Stimulated activated CD4-positive, alpha-beta T cell treated with anti-CD3 and anti-CD28 coated beads, TNF-alpha, amount 100 ng/mL, for 4 hours (primary cell): Measurements from ENCODE around the gene NUP50.
"Not testable (repeated sequence)": the region's sequence is repeated elsewhere in the genome, so short reads cannot be mapped to it uniquely, and the experiment has no call there.

Source experiments
- DNase-seq, 3 experiments: peaks; one replicate each; pipeline ENCODE4 v3.0.0-alpha.2; 2020; ENCODE audit warnings: low read depth in 3 of 3

NUP50 gene

DNA sequence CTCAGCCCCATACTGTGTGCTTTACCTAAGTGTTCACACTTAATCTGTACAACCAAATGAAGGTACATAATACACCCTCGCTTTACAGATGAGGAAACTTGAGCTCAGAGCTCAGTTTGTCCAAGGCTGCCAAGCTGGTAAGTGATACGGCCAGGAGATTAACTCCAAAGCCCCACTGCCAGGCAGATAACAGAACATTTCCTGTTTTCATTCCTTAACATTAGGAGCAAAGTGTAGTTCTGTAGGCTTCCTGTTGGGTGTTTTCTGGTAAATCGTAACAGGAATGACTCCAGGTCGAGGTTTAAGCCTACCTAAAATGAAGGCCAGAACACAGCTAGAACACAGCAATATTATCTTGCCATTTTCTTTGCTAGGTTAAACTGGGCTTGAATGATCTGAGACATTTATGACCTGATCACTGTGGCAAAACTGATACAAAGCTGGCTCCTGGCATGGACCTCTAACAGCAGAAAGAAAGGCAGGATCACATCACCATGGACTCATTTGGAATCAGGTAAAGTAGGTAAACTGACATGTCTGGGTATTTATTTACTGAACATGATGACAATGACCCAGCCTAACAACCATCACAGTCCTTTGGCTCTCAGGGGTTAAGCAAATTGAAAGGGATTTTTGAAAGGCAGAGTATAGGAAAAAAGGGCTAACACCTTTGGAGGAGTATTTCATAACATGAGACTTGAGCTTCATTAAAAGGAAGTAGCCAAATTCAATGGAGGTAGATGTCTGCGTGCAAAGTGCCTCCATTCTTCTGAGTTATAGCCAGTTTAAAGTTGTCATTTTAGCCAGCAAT, 3.9 kb upstream of the NUP50 start:
- DNase-seq, result no peak

GRCh38 chr22:45162531-45162930, 1.2 kb upstream of the NUP50 start:
- DNase-seq, result no peak

DNA sequence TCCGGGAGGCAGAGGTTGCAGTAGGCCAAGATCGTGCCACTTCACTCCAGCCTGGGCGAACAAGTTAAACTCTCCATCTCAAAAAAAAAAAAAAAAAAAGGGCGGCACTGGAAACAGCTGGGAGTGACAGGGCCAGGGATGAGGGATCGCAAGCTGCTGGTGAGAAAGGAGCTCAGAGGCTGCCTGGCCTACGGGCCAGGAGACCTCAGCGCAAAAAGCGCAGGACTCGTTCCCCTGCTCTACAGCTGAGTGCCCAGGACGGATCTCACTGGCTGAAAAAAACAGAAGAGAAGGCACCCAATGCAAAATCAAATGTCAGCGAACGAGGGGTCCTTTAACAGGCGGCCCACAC, 650 bp upstream of the NUP50 start:
- no peak for DNase-seq

DNA sequence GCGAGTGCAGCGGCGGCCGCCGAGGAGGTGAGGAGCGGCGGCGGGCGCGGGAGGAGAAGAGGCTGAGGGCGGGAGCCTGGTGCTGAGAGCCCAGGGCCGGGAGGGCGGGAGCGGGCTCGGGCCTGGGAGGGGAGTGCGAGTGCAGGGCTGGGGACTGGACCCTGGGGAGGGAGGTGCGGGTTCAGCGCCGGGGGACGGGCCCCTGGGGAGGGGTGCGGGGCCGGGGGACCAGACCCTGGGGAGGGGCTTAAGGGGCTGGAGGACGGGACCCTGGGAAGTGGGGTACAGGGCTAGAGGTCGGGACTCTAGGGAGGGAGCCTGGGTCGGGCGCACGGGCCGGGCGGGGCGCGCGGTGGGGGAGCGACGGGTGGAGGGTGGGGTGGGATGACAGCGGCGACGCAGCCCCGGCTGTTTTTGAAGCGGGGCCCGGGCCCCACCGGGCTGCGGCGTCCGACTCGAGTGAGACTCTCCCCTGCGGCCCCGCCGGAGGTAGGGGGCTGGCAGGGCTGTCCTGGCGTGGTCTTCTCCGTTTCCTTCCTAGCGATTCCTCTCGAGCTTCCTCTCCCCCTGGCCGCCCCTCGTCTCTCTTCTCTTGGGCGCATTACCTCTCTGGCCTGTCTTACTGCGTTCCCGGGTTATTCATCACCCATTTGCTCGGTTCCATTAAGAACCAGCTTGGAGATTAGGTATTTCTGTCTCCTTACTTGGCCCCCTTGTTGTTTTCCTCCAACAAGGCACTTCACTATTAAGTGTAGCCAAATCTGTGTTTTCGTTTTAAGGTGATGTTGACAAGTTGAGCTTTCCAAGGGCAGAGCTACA, 754 bp downstream of the NUP50 start:
- DNase-seq, result peak in 1 of 3 experiments; percentile 27

GRCh38 chr22:45166932-45167331, 3.2 kb downstream of the NUP50 start:
- DNase-seq, result no peak

GRCh38 chr22:45169591-45170466, 6.1 kb downstream of the NUP50 start:
- no peak for DNase-seq

DNA sequence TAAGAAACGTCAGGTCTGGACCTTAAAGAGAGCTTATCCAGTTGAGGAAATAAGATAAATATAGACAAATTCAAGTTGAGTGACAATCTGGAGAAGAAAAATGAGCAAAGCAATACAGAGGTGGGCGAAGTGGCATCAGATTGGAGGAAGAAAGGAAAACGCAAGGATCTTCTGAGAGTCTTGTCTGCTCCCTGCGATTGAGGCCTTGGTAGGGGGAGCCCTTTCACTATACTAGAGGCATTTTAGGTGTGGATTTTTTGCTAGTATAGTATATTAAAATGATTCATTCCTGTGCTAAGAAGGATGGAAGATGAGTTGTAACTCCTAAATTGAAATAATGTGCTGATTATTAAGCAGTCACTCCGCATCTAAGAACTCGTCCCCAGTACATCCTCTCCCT, 8.1 kb downstream of the NUP50 start:
- no peak for DNase-seq

GRCh38 chr22:45172881-45173585, 9.3 kb downstream of the NUP50 start:
- no peak for DNase-seq

DNA sequence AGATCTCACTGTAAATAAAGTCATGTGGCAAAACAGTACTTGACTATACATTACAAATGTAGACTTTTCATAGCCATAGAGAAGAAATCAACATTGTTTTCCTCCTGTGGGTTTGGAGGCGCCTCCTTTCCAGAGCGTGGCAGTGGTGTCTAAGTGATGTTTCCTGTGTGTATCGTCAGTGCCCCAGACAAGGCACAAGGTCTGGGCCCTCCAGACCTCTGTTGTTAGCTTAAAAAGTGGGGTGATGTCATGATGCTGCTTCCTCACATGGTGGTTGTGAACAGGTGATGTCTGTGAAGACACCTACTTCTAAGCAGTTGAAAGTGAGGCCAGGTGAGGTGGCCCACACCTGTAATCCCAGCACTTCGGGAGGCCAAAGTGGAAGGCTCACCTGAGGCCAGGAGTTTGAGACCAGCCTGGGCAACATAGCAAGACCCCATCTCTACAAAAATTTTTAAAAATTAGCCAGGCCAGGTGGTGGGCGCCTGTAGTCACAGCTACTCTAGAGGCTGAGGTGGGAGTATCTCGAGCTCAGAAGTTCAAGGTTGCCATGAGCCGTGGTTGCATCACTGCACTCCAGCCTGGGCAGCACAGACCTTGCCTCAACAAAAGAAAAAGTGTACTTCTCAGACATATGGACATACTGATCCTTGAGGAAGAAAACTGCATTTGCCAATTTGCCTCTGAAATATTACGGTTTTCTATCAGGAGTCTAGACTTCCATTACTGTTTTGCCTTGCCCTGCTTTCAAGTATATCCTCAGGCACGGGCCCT, 15.7 kb downstream of the NUP50 start:
- DNase-seq, result no peak

- no peak for DNase-seq
Measured at GRCh38 chr22:45180146-45180679, 16.5 kb downstream of the NUP50 start.

- DNase-seq, result no peak
Measured at GRCh38 chr22:45181240-45181639, 17.5 kb downstream of the NUP50 start.

GRCh38 chr22:45181766-45182165, 18.0 kb downstream of the NUP50 start:
- DNase-seq, result no peak

GRCh38 chr22:45183974-45184373, 20.2 kb downstream of the NUP50 start:
- DNase-seq, result no peak

GRCh38 chr22:45185718-45186514, 22.2 kb downstream of the NUP50 start:
- DNase-seq, result no peak

DNA sequence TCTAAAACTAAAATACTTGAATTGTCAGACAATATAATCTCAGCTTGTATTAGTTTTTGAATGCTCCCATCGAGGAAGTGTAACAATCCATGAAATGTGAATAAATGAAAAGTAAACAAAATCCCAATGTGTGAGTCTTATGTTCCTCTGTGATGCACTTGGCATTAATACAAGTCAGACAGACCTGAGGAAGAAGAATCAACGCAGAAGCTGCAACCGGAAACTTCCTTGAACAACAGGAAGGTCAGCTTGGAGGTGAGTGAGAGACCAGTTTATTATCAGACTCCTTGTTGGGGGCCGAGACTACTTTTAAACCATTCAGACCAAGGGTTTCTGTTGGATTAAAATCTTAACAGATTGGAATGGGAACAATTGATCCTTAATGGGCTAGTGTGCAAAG, 24.2 kb downstream of the NUP50 start:
- DNase-seq, result no peak

GRCh38 chr22:45188779-45189178, 25.1 kb downstream of the NUP50 start:
- no peak for DNase-seq

DNA sequence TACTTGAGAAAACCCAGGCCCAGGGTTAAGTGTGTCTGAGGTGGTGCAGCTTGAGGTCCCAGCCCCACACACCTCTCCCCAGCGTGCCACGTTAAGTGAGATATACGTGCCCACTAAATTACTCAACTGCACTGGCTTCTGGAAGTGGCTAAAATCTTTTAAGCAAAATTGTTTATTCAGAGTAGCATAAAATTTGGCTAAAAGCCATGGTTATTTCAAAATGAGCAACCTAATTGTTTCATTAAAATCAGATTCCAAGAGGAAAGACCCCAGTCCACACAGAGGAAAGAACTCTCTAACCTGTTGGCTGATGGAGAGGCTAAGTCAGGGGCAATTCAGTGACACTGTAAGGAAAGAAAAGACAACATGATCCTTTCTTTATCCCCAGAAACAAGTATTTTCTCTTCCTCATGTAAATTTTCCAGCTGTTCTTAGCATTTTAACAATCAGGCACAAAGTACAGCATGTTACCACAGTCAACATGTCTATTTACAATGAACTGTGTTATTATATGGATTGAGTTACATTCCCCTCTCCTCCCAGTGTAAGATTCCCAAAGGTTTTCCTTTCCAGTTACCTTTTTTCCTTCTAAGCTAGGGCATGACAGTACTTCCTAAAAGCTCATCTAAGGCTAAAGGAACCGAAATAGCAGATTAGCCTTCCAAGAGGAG, 26.6 kb downstream of the NUP50 start:
- DNase-seq, result no peak

DNA sequence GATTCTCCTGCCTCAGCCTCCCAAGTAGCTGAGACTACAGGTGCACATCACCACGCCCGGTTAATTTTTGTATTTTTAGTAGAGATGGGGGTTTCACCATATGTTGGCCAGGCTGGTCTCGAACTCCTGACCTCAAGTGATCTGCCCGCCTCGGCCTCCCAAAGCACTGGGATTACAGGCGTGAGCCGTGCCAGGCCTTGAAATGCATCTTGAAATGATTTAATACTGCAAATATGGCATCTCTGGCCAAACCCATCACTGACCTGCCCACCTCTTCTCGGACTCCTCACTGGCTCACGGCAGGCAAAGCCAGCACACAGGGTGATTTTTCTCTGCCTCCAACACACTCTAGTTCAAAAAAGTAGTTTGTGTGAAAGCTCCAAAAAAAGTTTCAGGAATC, 28.0 kb downstream of the NUP50 start:
- DNase-seq, result not testable (repeated sequence)

- no peak for DNase-seq
Measured at GRCh38 chr22:45192701-45193187, 29.0 kb downstream of the NUP50 start.
